ENCODE results near the gene CD47. TPM values are rescaled to one million over a fixed set of nuclear protein-coding genes. Genes with fewer than 3 reads are reported as not detected.
A peak's percentile ranks its signal among the peaks of the same experiment; 100 is the strongest.

CD47 gene
- total RNA-seq, 2 experiments from 2014 or later: 88.7 to 91.6 TPM

DNA sequence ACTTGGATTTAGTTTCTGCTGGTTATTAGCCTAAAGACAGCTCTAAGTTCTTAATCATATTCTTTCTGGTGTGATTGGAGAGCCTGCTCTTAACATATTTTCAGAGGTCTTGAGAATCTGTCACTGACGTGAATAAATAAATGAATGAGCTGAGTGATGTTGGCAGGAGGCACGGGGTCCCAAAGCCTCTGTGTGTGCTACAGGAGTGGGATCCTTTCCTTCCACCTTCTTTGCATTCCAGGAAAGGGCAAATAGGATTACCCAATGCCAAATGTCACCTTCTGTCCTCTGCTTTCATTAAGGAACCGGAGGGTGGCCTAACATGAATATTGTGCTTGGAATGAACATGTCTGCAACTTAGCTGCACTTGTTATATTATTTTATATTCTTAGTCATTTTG is 53.1 kb downstream of the CD47 start:
- Mint-ChIP-seq H3K27ac (peak overlapping the region; percentile 27), H3K9me3 (no peaks in the 10 kb centered on the region), H3K4me1 (ENCODE audit: low read depth) (peaks cover 11% of the 10 kb centered on the region), H3K36me3 (ENCODE audit: low read depth) (peaks cover 26% of the 10 kb centered on the region), H3K4me3 (no peak overlapping the region), H3K27me3 (no peaks in the 10 kb centered on the region)
- DNase-seq (no peak), ATAC-seq (no peak)
- TF ChIP-seq, protein P1, sequence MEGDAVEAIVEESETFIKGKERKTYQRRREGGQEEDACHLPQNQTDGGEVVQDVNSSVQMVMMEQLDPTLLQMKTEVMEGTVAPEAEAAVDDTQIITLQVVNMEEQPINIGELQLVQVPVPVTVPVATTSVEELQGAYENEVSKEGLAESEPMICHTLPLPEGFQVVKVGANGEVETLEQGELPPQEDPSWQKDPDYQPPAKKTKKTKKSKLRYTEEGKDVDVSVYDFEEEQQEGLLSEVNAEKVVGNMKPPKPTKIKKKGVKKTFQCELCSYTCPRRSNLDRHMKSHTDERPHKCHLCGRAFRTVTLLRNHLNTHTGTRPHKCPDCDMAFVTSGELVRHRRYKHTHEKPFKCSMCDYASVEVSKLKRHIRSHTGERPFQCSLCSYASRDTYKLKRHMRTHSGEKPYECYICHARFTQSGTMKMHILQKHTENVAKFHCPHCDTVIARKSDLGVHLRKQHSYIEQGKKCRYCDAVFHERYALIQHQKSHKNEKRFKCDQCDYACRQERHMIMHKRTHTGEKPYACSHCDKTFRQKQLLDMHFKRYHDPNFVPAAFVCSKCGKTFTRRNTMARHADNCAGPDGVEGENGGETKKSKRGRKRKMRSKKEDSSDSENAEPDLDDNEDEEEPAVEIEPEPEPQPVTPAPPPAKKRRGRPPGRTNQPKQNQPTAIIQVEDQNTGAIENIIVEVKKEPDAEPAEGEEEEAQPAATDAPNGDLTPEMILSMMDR (IDR thresholded peaks at IDR 0.05): no peak
- POLR2A ChIA-PET: interaction anchor here (1.3 kb wide), 1 partner anchor 16 kb away, joined by 3 read pairs; no protein-coding TSS in a partner anchor
- CTCF ChIA-PET: no interaction called here
- intact Hi-C loops (cut with micrococcal nuclease): no loop called here

DNA sequence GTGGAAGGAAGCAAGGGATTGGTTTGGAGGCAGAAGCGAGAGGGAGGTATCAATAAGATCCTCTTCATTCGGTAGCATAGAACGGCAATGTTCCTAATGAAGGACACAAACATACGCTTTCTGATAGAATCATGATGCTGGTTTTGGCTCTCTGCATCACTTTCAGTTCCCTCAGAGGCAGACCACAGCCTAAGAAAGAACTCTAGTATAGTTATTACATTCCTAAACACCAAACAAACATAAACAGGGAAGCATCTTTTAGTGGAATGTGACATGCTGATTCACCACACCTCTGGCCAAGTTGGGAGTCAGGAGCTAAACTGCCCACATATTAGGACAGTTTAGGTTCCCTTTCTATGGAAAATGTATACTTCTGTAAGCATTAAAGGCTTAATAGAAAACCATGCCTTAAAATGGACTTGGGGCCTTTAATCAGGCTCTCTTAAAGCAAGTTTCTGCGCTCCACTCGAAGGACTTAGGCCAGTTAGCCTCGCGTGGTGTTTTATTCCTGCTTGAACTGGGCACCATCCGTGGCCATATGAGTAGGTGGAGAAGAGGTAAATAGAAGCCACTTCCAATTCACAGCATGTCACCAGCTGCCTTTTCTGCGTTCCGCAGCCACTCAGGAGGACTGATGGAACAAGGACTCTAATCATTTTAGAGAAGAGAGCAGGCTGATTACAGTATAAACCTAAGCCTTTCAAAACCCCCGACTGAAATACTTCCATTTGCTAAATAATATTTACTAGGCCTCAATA is 53.7 kb downstream of the CD47 start:
- intact Hi-C loops (cut with micrococcal nuclease): no loop called here
- H3K9me3 Mint-ChIP-seq: no peaks in the 10 kb centered on the region
- POLR2A ChIA-PET: interaction anchor here (1.1 kb wide), 1 partner anchor 10 kb away, joined by 3 read pairs; no protein-coding TSS in a partner anchor
- TF ChIP-seq, protein P1 (IDR thresholded peaks at IDR 0.05): no peak
- peaks cover 11% of the 10 kb centered on the region for H3K4me1 Mint-ChIP-seq (ENCODE audit: low read depth)
- no peaks in the 10 kb centered on the region for H3K27me3 Mint-ChIP-seq
- CTCF ChIA-PET: no interaction called here
- H3K36me3 Mint-ChIP-seq (ENCODE audit: low read depth): peaks cover 25% of the 10 kb centered on the region
- no peak for DNase-seq
- no peak for ATAC-seq
- H3K27ac Mint-ChIP-seq: no peak overlapping the region
- H3K4me3 Mint-ChIP-seq: no peak overlapping the region

DNA sequence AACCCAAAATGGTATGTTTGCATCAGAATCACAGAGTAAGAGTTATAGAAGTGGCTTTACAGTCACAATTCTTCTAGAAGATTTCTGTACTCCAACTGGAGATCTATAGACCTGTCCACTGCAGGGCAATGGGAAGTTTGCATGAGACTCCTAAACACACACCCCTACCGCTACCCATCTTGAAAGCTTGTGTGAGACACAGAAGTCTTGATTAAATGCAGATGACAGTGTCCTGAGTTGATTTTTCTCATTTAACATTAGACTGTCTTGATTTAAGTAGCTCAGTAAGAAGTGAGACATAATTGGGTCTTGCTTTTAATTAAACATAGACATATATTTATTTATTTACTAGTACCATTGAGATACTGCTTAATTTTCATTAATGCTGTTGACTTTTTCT is 54.4 kb downstream of the CD47 start:
- peaks cover 11% of the 10 kb centered on the region for H3K4me1 Mint-ChIP-seq (ENCODE audit: low read depth)
- DNase-seq (no peak), ATAC-seq (no peak)
- POLR2A ChIA-PET: interaction anchor here (1.1 kb wide), 1 partner anchor 11 kb away, joined by 3 read pairs; no protein-coding TSS in a partner anchor
- H3K27ac Mint-ChIP-seq: no peak overlapping the region
- intact Hi-C loops (cut with micrococcal nuclease): no loop called here
- no peaks in the 10 kb centered on the region for H3K9me3 Mint-ChIP-seq
- H3K27me3 Mint-ChIP-seq: no peaks in the 10 kb centered on the region
- CTCF ChIA-PET: no interaction called here
- no peak overlapping the region for H3K4me3 Mint-ChIP-seq
- TF ChIP-seq, protein P1 (IDR thresholded peaks at IDR 0.05): no peak
- H3K36me3 Mint-ChIP-seq (ENCODE audit: low read depth): peaks cover 25% of the 10 kb centered on the region

DNA sequence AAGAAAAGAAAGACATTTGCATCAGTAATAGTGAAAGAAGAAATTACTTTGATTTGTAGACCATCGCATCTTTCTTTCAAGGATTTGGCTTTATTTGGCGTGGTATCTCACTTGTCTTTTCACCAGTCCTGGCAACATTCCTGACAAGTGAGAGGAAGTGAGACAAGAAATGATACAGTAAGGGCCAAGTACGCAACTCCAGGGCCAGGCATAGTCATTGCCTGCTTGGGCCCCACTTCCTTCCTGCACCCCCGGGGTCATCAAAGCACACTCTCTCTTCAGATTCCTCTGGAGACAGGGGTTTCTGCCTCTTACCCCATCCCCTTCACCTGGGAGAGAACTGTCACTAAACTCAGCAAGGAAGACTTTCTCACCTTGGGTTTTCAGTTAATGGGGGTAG is 55.1 kb downstream of the CD47 start:
- peaks cover 11% of the 10 kb centered on the region for H3K4me1 Mint-ChIP-seq (ENCODE audit: low read depth)

DNA sequence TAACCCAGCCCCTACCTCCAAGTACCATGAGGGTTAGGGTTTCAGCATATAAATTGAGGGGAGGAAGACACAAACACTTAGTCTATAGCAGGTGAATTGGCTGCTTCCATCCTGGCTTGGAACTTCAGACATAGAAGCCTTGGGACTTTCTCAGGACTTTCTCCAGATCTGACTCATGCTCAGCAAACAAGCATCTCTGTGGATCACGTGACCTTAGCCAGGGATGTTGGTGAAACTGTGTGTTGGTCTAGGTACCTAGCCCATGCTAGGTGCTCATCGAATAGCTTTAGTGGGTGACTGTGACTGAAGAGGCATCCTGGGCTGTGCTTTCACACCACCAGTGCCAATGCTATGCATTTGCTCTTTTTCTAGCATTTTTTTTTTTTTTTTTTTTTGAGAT is 58.9 kb downstream of the CD47 start:
- ATAC-seq (no peak), DNase-seq (no peak)
- H3K9me3 Mint-ChIP-seq: peaks cover 1% of the 10 kb centered on the region
- no peak overlapping the region for H3K27ac Mint-ChIP-seq
- ChIA-PET CTCF (interaction anchor here (1.0 to 1.5 kb wide), 2 partner anchors 13 to 81 kb away, joined by 3 read pairs; no protein-coding TSS in a partner anchor), POLR2A (no interaction called here)
- H3K4me1 Mint-ChIP-seq (ENCODE audit: low read depth): peaks cover 11% of the 10 kb centered on the region
- TF ChIP-seq, protein P1 (IDR thresholded peaks at IDR 0.05): no peak
- H3K27me3 Mint-ChIP-seq: no peaks in the 10 kb centered on the region
- intact Hi-C loops (cut with micrococcal nuclease): no loop called here
- H3K36me3 Mint-ChIP-seq (ENCODE audit: low read depth): peaks cover 34% of the 10 kb centered on the region
- no peak overlapping the region for H3K4me3 Mint-ChIP-seq

More for the DNA sequence above, 55.1 kb downstream of the CD47 start:
- H3K4me3 Mint-ChIP-seq: no peak overlapping the region
- no peaks in the 10 kb centered on the region for H3K27me3 Mint-ChIP-seq
- intact Hi-C loops (cut with micrococcal nuclease): no loop called here
- H3K9me3 Mint-ChIP-seq: no peaks in the 10 kb centered on the region
- ChIA-PET POLR2A (no interaction called here), CTCF (no interaction called here)
- TF ChIP-seq, protein P1 (IDR thresholded peaks at IDR 0.05): no peak
- peaks cover 29% of the 10 kb centered on the region for H3K36me3 Mint-ChIP-seq (ENCODE audit: low read depth)
- ATAC-seq (no peak), DNase-seq (no peak)
- H3K27ac Mint-ChIP-seq: peak overlapping the region; percentile 55

Data from activated CD8-positive, alpha-beta T cell treated with anti-CD3 and anti-CD28 coated beads for 36 hours (primary cell).